ENCODE results near the gene TNN.
A peak's percentile ranks its signal among the peaks of the same experiment; 100 is the strongest.
"Not testable (repeated sequence)": the region's sequence is repeated elsewhere in the genome, so short reads cannot be mapped to it uniquely, and the experiment has no call there.

TNN gene

GRCh38 chr1:175067362-175068106 lies at the start of gene TNN:
Gene TNN, plus strand, starts transcription at chr1:175067833. Its CDS starts 9,586 bp downstream, at chr1:175077419.
- no peak for DNase-seq (ENCODE audit: low spot score)

- no peak for DNase-seq (ENCODE audit: low spot score)
Measured at GRCh38 chr1:175019524-175019923, 48.1 kb upstream of the TNN start.

- DNase-seq (ENCODE audit: low spot score): peak; percentile 97
Measured at GRCh38 chr1:175023043-175023921, 44.4 kb upstream of the TNN start, which contains the start of gene MRPS14. Gene MRPS14, minus strand, starts transcription at chr1:175023425. Its CDS starts 17 bp downstream, at chr1:175023408.

GRCh38 chr1:175023922-175024242 lies 43.8 kb upstream of the TNN start:
- DNase-seq (ENCODE audit: low spot score): not testable (repeated sequence)

- DNase-seq (ENCODE audit: low spot score): no peak
Measured at GRCh38 chr1:175024773-175025172, 42.9 kb upstream of the TNN start.

- no peak for DNase-seq (ENCODE audit: low spot score)
Measured at GRCh38 chr1:175033953-175034352, 33.7 kb upstream of the TNN start.

- no peak for DNase-seq (ENCODE audit: low spot score)
Measured at GRCh38 chr1:175034775-175035174, 32.9 kb upstream of the TNN start.

- DNase-seq (ENCODE audit: low spot score): no peak
Measured at GRCh38 chr1:175035865-175036264, 31.8 kb upstream of the TNN start.

- DNase-seq (ENCODE audit: low spot score): no peak
Measured at GRCh38 chr1:175036476-175036875, 31.2 kb upstream of the TNN start.

GRCh38 chr1:175037416-175037815 lies 30.2 kb upstream of the TNN start:
- no peak for DNase-seq (ENCODE audit: low spot score)

- DNase-seq (ENCODE audit: low spot score): no peak
Measured at GRCh38 chr1:175040324-175040879, 27.2 kb upstream of the TNN start.

- no peak for DNase-seq (ENCODE audit: low spot score)
Measured at GRCh38 chr1:175042650-175043049, 25.0 kb upstream of the TNN start.

- no peak for DNase-seq (ENCODE audit: low spot score)
Measured at GRCh38 chr1:175043824-175044223, 23.8 kb upstream of the TNN start.

GRCh38 chr1:175044591-175044990 lies 23.0 kb upstream of the TNN start:
- DNase-seq (ENCODE audit: low spot score): not testable (repeated sequence)

- DNase-seq (ENCODE audit: low spot score): no peak
Measured at GRCh38 chr1:175045097-175045496, 22.5 kb upstream of the TNN start.

- no peak for DNase-seq (ENCODE audit: low spot score)
Measured at GRCh38 chr1:175045519-175045918, 22.1 kb upstream of the TNN start.

GRCh38 chr1:175050992-175051391 lies 16.6 kb upstream of the TNN start:
- no peak for DNase-seq (ENCODE audit: low spot score)

- DNase-seq (ENCODE audit: low spot score): no peak
Measured at GRCh38 chr1:175054736-175055135, 12.9 kb upstream of the TNN start.

- DNase-seq (ENCODE audit: low spot score): no peak
Measured at GRCh38 chr1:175062339-175062738, 5.3 kb upstream of the TNN start.

GRCh38 chr1:175062858-175063257 lies 4.8 kb upstream of the TNN start:
- DNase-seq (ENCODE audit: low spot score): no peak

- no peak for DNase-seq (ENCODE audit: low spot score)
Measured at GRCh38 chr1:175070818-175071217, 3.2 kb downstream of the TNN start.

- no peak for DNase-seq (ENCODE audit: low spot score)
Measured at GRCh38 chr1:175071276-175071943, 3.8 kb downstream of the TNN start.

Measured in CD4-positive, alpha-beta T cell treated with Interleukin-6 at 100 ng/mL for 8 hours (primary cell).